ENCODE results near the gene SLC45A1. TPM values are rescaled to one million over a fixed set of nuclear protein-coding genes. Genes with fewer than 3 reads are reported as not detected.

Gene SLC45A1
- total RNA-seq, 2 experiments from 2014 or later = 0.77 to 0.95 TPM

GRCh38 chr1:8370046-8370881, 52.4 kb downstream of the SLC45A1 start:
- H3K4me1 Mint-ChIP-seq (ENCODE audit: low read depth) = peaks cover 55% of the 10 kb centered on the region
- no peak overlapping the region for H3K4me3 Mint-ChIP-seq
- ChIA-PET CTCF (interaction anchor here (1.5 kb wide), 1 partner anchor 357 kb away, joined by 6 read pairs; no protein-coding TSS in a partner anchor), POLR2A (no interaction called here)
- H3K27ac Mint-ChIP-seq = peak overlapping the region; percentile 46
- intact Hi-C loops (cut with micrococcal nuclease) = no loop called here
- no peaks in the 10 kb centered on the region for H3K27me3 Mint-ChIP-seq
- no peak for DNase-seq
- no peaks in the 10 kb centered on the region for H3K9me3 Mint-ChIP-seq
- H3K36me3 Mint-ChIP-seq = peaks cover 3% of the 10 kb centered on the region

GRCh38 chr1:8370905-8371315, 53.0 kb downstream of the SLC45A1 start:
- CTCF ChIA-PET = interaction anchor here (1.5 kb wide), 1 partner anchor 356 kb away, joined by 6 read pairs; no protein-coding TSS in a partner anchor
- POLR2A ChIA-PET = no interaction called here
- no peak for DNase-seq
- intact Hi-C loops (cut with micrococcal nuclease) = no loop called here
- Mint-ChIP-seq H3K27me3 (no peaks in the 10 kb centered on the region), H3K27ac (no peak overlapping the region), H3K36me3 (no peaks in the 10 kb centered on the region), H3K4me3 (no peak overlapping the region), H3K9me3 (no peaks in the 10 kb centered on the region), H3K4me1 (ENCODE audit: low read depth) (peaks cover 59% of the 10 kb centered on the region)

GRCh38 chr1:8371372-8371991, 53.6 kb downstream of the SLC45A1 start:
- DNase-seq = no peak
- H3K4me1 Mint-ChIP-seq (ENCODE audit: low read depth) = peaks cover 64% of the 10 kb centered on the region
- H3K36me3 Mint-ChIP-seq = no peaks in the 10 kb centered on the region
- intact Hi-C loops (cut with micrococcal nuclease) = no loop called here
- no peak overlapping the region for H3K4me3 Mint-ChIP-seq
- CTCF ChIA-PET = interaction anchor here (1.5 kb wide), 1 partner anchor 356 kb away, joined by 6 read pairs; no protein-coding TSS in a partner anchor
- H3K27ac Mint-ChIP-seq = peak overlapping the region; percentile 24
- no peaks in the 10 kb centered on the region for H3K27me3 Mint-ChIP-seq
- POLR2A ChIA-PET = no interaction called here
- no peaks in the 10 kb centered on the region for H3K9me3 Mint-ChIP-seq

- CTCF ChIA-PET = no interaction called here
- Mint-ChIP-seq H3K4me3 (no peak overlapping the region), H3K27ac (no peak overlapping the region), H3K27me3 (no peaks in the 10 kb centered on the region), H3K36me3 (peaks cover 3% of the 10 kb centered on the region), H3K9me3 (no peaks in the 10 kb centered on the region), H3K4me1 (ENCODE audit: low read depth) (peaks cover 67% of the 10 kb centered on the region)
- intact Hi-C loops (cut with micrococcal nuclease) = no loop called here
- POLR2A ChIA-PET = no interaction called here
- DNase-seq = no peak
Observed at GRCh38 chr1:8373125-8373524, 55.2 kb downstream of the SLC45A1 start.

- no peak for DNase-seq
- no peak overlapping the region for H3K4me3 Mint-ChIP-seq
Observed at GRCh38 chr1:8373581-8374241, 55.8 kb downstream of the SLC45A1 start.

GRCh38 chr1:8374356-8374755, 56.4 kb downstream of the SLC45A1 start:
- intact Hi-C loops (cut with micrococcal nuclease) = no loop called here
- H3K27ac Mint-ChIP-seq = peak overlapping the region; percentile 57
- DNase-seq = no peak
- POLR2A ChIA-PET = interaction anchor here (0.6 kb wide), 1 partner anchor 400 kb away, joined by 3 read pairs; no protein-coding TSS in a partner anchor
- no peaks in the 10 kb centered on the region for H3K27me3 Mint-ChIP-seq
- H3K4me3 Mint-ChIP-seq = no peak overlapping the region
- CTCF ChIA-PET = interaction anchor here (0.9 kb wide), 1 partner anchor 57 kb away, joined by 3 read pairs; no protein-coding TSS in a partner anchor
- H3K36me3 Mint-ChIP-seq = peaks cover 3% of the 10 kb centered on the region
- H3K9me3 Mint-ChIP-seq = no peaks in the 10 kb centered on the region
- peaks cover 73% of the 10 kb centered on the region for H3K4me1 Mint-ChIP-seq (ENCODE audit: low read depth)

More at GRCh38 chr1:8373581-8374241, 55.8 kb downstream of the SLC45A1 start:
- CTCF ChIA-PET = interaction anchor here (0.9 kb wide), 1 partner anchor 58 kb away, joined by 3 read pairs; no protein-coding TSS in a partner anchor
- intact Hi-C loops (cut with micrococcal nuclease) = no loop called here
- POLR2A ChIA-PET = interaction anchor here (0.6 kb wide), 1 partner anchor 401 kb away, joined by 3 read pairs; no protein-coding TSS in a partner anchor
- Mint-ChIP-seq H3K36me3 (peaks cover 3% of the 10 kb centered on the region), H3K4me1 (ENCODE audit: low read depth) (peaks cover 73% of the 10 kb centered on the region), H3K9me3 (no peaks in the 10 kb centered on the region), H3K27me3 (no peaks in the 10 kb centered on the region), H3K27ac (no peak overlapping the region)

DNA sequence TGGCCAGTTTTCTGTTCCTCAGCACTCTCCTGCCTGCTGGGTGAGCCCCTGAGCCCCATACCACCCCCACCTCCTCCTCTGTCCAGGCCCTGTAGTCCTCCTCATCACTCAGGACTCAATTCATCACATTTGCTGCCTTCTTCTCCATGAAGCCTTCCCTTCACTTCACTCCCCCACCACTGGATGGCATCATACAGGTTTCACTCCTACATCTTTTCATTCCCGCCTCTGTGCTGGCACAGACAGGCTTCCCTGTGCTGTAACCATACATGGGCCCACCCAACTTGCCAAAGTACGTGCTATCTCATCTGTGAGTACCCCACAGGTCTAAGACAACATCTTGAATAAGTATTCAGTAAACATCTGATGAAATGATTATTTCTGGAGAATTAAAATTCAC, 56.9 kb downstream of the SLC45A1 start:
- peak; percentile 42 for DNase-seq
- intact Hi-C loops (cut with micrococcal nuclease) = no loop called here
- Mint-ChIP-seq H3K27me3 (no peaks in the 10 kb centered on the region), H3K4me3 (no peak overlapping the region), H3K36me3 (peaks cover 3% of the 10 kb centered on the region), H3K9me3 (no peaks in the 10 kb centered on the region), H3K4me1 (ENCODE audit: low read depth) (peaks cover 74% of the 10 kb centered on the region), H3K27ac (peak overlapping the region; percentile 28)
- ChIA-PET POLR2A (no interaction called here), CTCF (no interaction called here)

DNA sequence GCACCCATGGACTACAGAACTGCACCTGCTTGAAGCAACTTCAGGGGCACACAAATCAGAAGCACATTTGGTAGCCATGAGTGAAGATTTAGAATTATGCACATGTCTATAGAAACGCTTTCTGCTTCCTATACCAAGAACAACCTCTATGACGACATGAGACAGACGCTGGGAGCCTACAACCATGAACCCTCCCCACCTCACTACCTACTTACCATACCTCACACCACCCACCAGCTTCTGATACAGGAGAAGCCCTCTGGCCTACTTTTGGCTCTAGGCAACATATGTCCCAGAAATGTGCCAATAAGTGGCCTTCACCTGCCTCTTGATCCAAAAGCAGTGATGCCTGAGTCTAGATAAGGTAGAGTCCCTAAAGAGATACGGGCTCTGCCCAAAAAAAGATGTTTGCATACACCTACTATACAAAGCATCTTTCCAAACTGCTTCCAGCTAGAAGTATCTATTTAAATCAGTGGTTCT, 58.5 kb downstream of the SLC45A1 start:
- intact Hi-C loops (cut with micrococcal nuclease) = no loop called here
- H3K4me1 Mint-ChIP-seq (ENCODE audit: low read depth) = peaks cover 74% of the 10 kb centered on the region
- no peaks in the 10 kb centered on the region for H3K9me3 Mint-ChIP-seq
- DNase-seq = no peak
- H3K27ac Mint-ChIP-seq = no peak overlapping the region
- ChIA-PET CTCF (interaction anchor here (0.5 to 1.3 kb wide), 4 partner anchors 10 to 472 kb away, joined by 3 to 4 read pairs (median 3); no protein-coding TSS in a partner anchor), POLR2A (no interaction called here)
- H3K27me3 Mint-ChIP-seq = no peaks in the 10 kb centered on the region
- no peak overlapping the region for H3K4me3 Mint-ChIP-seq
- peaks cover 6% of the 10 kb centered on the region for H3K36me3 Mint-ChIP-seq

GRCh38 chr1:8377271-8377981, 59.5 kb downstream of the SLC45A1 start:
- DNase-seq = no peak
- ChIA-PET POLR2A (interaction anchor here (0.5 kb wide), 1 partner anchor 1270 kb away, joined by 4 read pairs; no protein-coding TSS in a partner anchor), CTCF (interaction anchor here (0.5 to 1.4 kb wide), 3 partner anchors 9 to 472 kb away, joined by 3 to 4 read pairs (median 3); no protein-coding TSS in a partner anchor)
- Mint-ChIP-seq H3K27me3 (no peaks in the 10 kb centered on the region), H3K9me3 (no peaks in the 10 kb centered on the region), H3K4me3 (no peak overlapping the region), H3K27ac (no peak overlapping the region), H3K4me1 (ENCODE audit: low read depth) (peaks cover 76% of the 10 kb centered on the region), H3K36me3 (peaks cover 6% of the 10 kb centered on the region)
- intact Hi-C loops (cut with micrococcal nuclease) = no loop called here

GRCh38 chr1:8378178-8378577, 60.3 kb downstream of the SLC45A1 start:
- POLR2A ChIA-PET = no interaction called here
- Mint-ChIP-seq H3K27me3 (no peaks in the 10 kb centered on the region), H3K36me3 (peaks cover 9% of the 10 kb centered on the region), H3K27ac (peak overlapping the region; percentile 65), H3K9me3 (no peaks in the 10 kb centered on the region), H3K4me1 (ENCODE audit: low read depth) (peaks cover 81% of the 10 kb centered on the region), H3K4me3 (no peak overlapping the region)
- intact Hi-C loops (cut with micrococcal nuclease) = no loop called here
- CTCF ChIA-PET = interaction anchor here (0.9 to 1.4 kb wide), 3 partner anchors 9 to 471 kb away, joined by 3 to 4 read pairs (median 3); no protein-coding TSS in a partner anchor
- DNase-seq = no peak

DNA sequence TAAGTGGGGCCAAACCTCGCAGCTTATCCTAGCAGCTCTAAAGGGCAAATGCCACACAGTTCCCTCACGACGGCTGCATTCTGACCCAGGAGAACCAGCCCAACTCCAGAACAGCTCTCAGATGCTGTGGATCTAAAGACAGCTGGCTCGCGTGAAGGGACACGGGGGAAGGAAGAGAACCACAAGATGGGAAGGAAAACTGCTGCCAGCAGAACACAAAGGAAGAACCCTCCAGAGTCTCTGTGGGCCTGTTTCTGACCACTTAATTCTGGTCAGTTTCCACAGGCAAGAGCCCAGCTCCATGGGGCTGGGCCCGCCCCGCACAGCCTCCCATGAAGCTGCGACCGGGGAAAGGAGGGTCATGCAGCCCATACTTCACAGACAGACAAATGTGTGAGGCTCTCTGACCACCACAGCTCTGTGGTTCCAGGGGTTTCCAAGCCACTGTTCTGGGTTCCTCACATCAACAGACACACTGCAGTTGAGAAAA, 61.1 kb downstream of the SLC45A1 start:
- H3K4me1 Mint-ChIP-seq (ENCODE audit: low read depth) = peaks cover 81% of the 10 kb centered on the region
- no peak for DNase-seq
- ChIA-PET POLR2A (no interaction called here), CTCF (interaction anchor here (0.9 to 1.1 kb wide), 2 partner anchors 8 to 12 kb away, joined by 3 to 4 read pairs; no protein-coding TSS in a partner anchor)
- H3K4me3 Mint-ChIP-seq = no peak overlapping the region
- no peaks in the 10 kb centered on the region for H3K27me3 Mint-ChIP-seq
- peaks cover 10% of the 10 kb centered on the region for H3K36me3 Mint-ChIP-seq
- intact Hi-C loops (cut with micrococcal nuclease) = no loop called here
- H3K9me3 Mint-ChIP-seq = no peaks in the 10 kb centered on the region
- peak overlapping the region; percentile 65 for H3K27ac Mint-ChIP-seq
